Endothelial cell of umbilical vein (primary cell): ENCODE data around the gene TMEM174. TPM values are rescaled to one million over a fixed set of nuclear protein-coding genes. Genes with fewer than 3 reads are reported as not detected.

Experiments
- BruUV-seq: library from RNA; stranded (reverse); fragments of 400-500 nt; replicated peaks from 2 replicates; lab custom pipeline; 2021; lab: Mats Ljungman, UMichigan
- CTCF ChIA-PET: fragments of 300-600, 350-600 bp; sonication (Branson Sonifier 250); formaldehyde crosslinking; loops from one replicate; lab custom pipeline; 2021; ENCODE audit warnings: antibody characterized with exemption, inconsistent platforms; lab: Charles Lee
- POLR2A ChIA-PET: fragments of 300-600, 350-600 bp; sonication (Branson Sonifier 250); formaldehyde crosslinking; loops from one replicate; lab custom pipeline; 2021; ENCODE audit warnings: antibody characterized with exemption, inconsistent platforms; lab: Charles Lee
- DNase-seq: peaks from one replicate; pipeline ENCODE4 v3.0.0-alpha.2; 2011; ENCODE audit warnings: low read depth, low spot score
- FAIRE-seq: peaks from 2 replicates; lab custom pipeline; 2011; peaks lifted over from hg19 to GRCh38; lab: Jason Lieb, UNC
- H2AFZ ChIP-seq: 2 replicates; pipeline ENCODE4 v1.6.0; 2012; ENCODE audit warnings: low read depth, low read length, control low read depth, inconsistent platforms
- H3K27ac ChIP-seq: 2 replicates; pipeline ENCODE4 v1.5.1; 2011; ENCODE audit warnings: low read depth, mild to moderate bottlenecking, control low read depth, low read length, moderate library complexity; ENCODE audit not compliant: insufficient read depth
- H3K27me3 ChIP-seq, 2 experiments: 2 replicates each; pipeline versions ENCODE4 v1.6.0 to v1.6.1; 2011; ENCODE audit warnings: low read length in 2 of 2, mixed read lengths in 1 of 2; ENCODE audit not compliant: control insufficient read depth in 2 of 2, insufficient read depth in 2 of 2
- H3K36me3 ChIP-seq, 2 experiments: 2 replicates in 1 of 2; 3 replicates in 1 of 2; pipeline ENCODE4 v1.5.1; 2011; ENCODE audit warnings: low read length in 2 of 2, mild to moderate bottlenecking in 1 of 2, moderate library complexity in 1 of 2; ENCODE audit not compliant: control insufficient read depth in 2 of 2, insufficient read depth in 2 of 2; ENCODE audit errors: extremely low read depth in 1 of 2
- H3K4me1 ChIP-seq: 3 replicates; pipeline ENCODE4 v1.5.1; 2011; ENCODE audit warnings: mild to moderate bottlenecking, low read length; ENCODE audit not compliant: control insufficient read depth, insufficient read depth; ENCODE audit errors: extremely low read depth
- H3K4me2 ChIP-seq: 2 replicates; pipeline ENCODE4 v1.6.1; 2011; ENCODE audit warnings: low read length, control low read depth, mixed read lengths; ENCODE audit not compliant: insufficient read depth
- H3K4me3 ChIP-seq, 3 experiments: fragments of 200-600 bp in 1 of 3; sonication (generic), shearing (Covaris generic) in 1 of 3; replicated peaks in 1 of 3; 2 replicates each; pipeline ENCODE4 v1.5.1; 2011 to 2016; ENCODE audit warnings: control low read depth in 3 of 3, low read length in 3 of 3, mild to moderate bottlenecking in 2 of 3, inconsistent platforms in 1 of 3, low read depth in 1 of 3, moderate library complexity in 1 of 3; ENCODE audit not compliant: insufficient read depth in 1 of 3
- H3K79me2 ChIP-seq: 2 replicates; pipeline ENCODE4 v1.6.0; 2012; ENCODE audit warnings: low read length, inconsistent platforms; ENCODE audit not compliant: control insufficient read depth, insufficient read depth
- H3K9ac ChIP-seq: replicated peaks from 2 replicates; pipeline ENCODE3; 2011; ENCODE audit warnings: low read length, control low read depth; ENCODE audit not compliant: insufficient read depth; ENCODE audit errors: extremely low read depth
- H3K9me1 ChIP-seq: replicated peaks from 3 replicates; pipeline ENCODE4 v1.6.0; 2011; ENCODE audit warnings: mild to moderate bottlenecking, low read length; ENCODE audit not compliant: control insufficient read depth, insufficient read depth; ENCODE audit errors: extremely low read depth
- H3K9me3 ChIP-seq: replicated peaks from 2 replicates; pipeline ENCODE4 v1.5.1; 2012; ENCODE audit warnings: low read length, inconsistent platforms; ENCODE audit not compliant: control insufficient read depth, insufficient read depth
- H4K20me1 ChIP-seq: replicated peaks from 2 replicates; pipeline ENCODE3; 2011; ENCODE audit warnings: mild to moderate bottlenecking, low read length; ENCODE audit not compliant: control insufficient read depth, insufficient read depth; ENCODE audit errors: extremely low read depth
- EZH2 ChIP-seq: IDR thresholded peaks from 2 replicates; pipeline ENCODE4 v1.6.1; 2012; ENCODE audit warnings: borderline replicate concordance, low read depth, mild to moderate bottlenecking, moderate library complexity, low read length, inconsistent platforms; ENCODE audit not compliant: severe bottlenecking
- FOS ChIP-seq: IDR thresholded peaks from 2 replicates; pipeline ENCODE4 v1.6.1; 2011; ENCODE audit warnings: mild to moderate bottlenecking, low read length, moderate library complexity, borderline replicate concordance; ENCODE audit not compliant: insufficient read depth
- JUN ChIP-seq: IDR thresholded peaks from 2 replicates; pipeline ENCODE4 v1.6.1; 2011; ENCODE audit warnings: borderline replicate concordance, low read depth; ENCODE audit not compliant: insufficient read length, insufficient read depth
- POLR2AphosphoS5 ChIP-seq: IDR thresholded peaks from 2 replicates; pipeline ENCODE4 v1.6.1; 2012; ENCODE audit warnings: low read depth, mild to moderate bottlenecking, control low read depth, low read length, moderate library complexity; ENCODE audit not compliant: insufficient read depth
- dilution Hi-C: fragments of 300-500 bp; cut with MboI; formaldehyde crosslinking; loops from one replicate; pipeline ENCODE4 v1.15.0; 2019; ENCODE audit warnings: low sequenced_read_pairs; ENCODE audit not compliant: extremely low pct_ligation_motif_present
- intact Hi-C: fragments of 100-400 bp; cut with micrococcal nuclease; formaldehyde crosslinking; loops from one replicate; pipeline ENCODE4 v1.10.0; 2022
- polyA plus RNA-seq, 4 experiments: library from polyadenylated mRNA; depleted of rRNA in 3 of 4; stranded (reverse) in 3 of 4; unstranded in 1 of 4; fragments of >200 nt; gene quantifications; 2 replicates each; pipeline versions ENCODE4 v1.2.1 to v1.2.3, GENCODE V29; 2011 to 2012; ENCODE audit warnings: missing spikeins in 1 of 4
- total RNA-seq: library from RNA; stranded (reverse); gene quantifications from 2 replicates; pipeline ENCODE4 v1.2.3, GENCODE V29; 2021

TMEM174 gene
- total and polyA plus RNA-seq, 2 donors (not counting 3 experiments of a cell fraction or from before 2014, with no cell fraction given): not detected

GRCh38 chr5:73154208-73155006 lies 18.6 kb upstream of the TMEM174 start:
- dilution Hi-C loops (no loop called here), intact Hi-C loops (no loop called here)
- Histone ChIP-seq H3K27me3 (peaks cover under 1 to 1% of the 10 kb centered on the region in 2 experiments), H3K36me3 (no peaks in the 10 kb centered on the region), H3K4me3 (no peak overlapping the region), H3K4me1 (peaks cover 23% of the 10 kb centered on the region), H3K4me2 (peak overlapping the region; percentile 57), H3K9ac (no peak overlapping the region), H3K9me1 (no peaks in the 10 kb centered on the region), H2AFZ (no peak overlapping the region), H3K79me2 (no peaks in the 10 kb centered on the region), H3K27ac (no peak overlapping the region), H3K9me3 (no peaks in the 10 kb centered on the region), H4K20me1 (no peaks in the 10 kb centered on the region)
- BruUV-seq: no TSS peak
- FAIRE-seq (peak; percentile 93), DNase-seq (peak; percentile 32)
- POLR2A ChIA-PET: no interaction called here
- TF ChIP-seq JUN: peak; percentile 50
- peak; percentile 13 for TF ChIP-seq FOS
- TF ChIP-seq POLR2AphosphoS5: no peak
- CTCF ChIA-PET: interaction anchor here (1.8 kb wide), 1 partner anchor 62 kb away, joined by 7 read pairs; no protein-coding TSS in a partner anchor

- DNase-seq (peak; percentile 21), FAIRE-seq (no peak)
- H3K9me1 ChIP-seq: no peaks in the 10 kb centered on the region
- BruUV-seq: no TSS peak
- intact Hi-C loops: no loop called here
- no peak overlapping the region for H3K4me3 ChIP-seq
- ChIA-PET POLR2A (no interaction called here), CTCF (interaction anchor here (1.7 to 1.8 kb wide), 2 partner anchors 16 to 60 kb away, joined by 7 to 12 read pairs; partner anchors contain the start of gene TMEM174)
- H3K27ac ChIP-seq: no peak overlapping the region
- H4K20me1 ChIP-seq: no peaks in the 10 kb centered on the region
- H2AFZ ChIP-seq: peak overlapping the region; percentile 58
- no peak overlapping the region for H3K4me2 ChIP-seq
- H3K4me1 ChIP-seq: peaks cover 23% of the 10 kb centered on the region
- H3K27me3 ChIP-seq: peaks cover 5 to 8% of the 10 kb centered on the region in 2 experiments
- no peaks in the 10 kb centered on the region for H3K36me3 ChIP-seq
- dilution Hi-C loops: no loop called here
- TF ChIP-seq FOS (peak; percentile 53), POLR2AphosphoS5 (no peak), EZH2 (no peak)
- no peaks in the 10 kb centered on the region for H3K79me2 ChIP-seq
- no peaks in the 10 kb centered on the region for H3K9me3 ChIP-seq
- no peak overlapping the region for H3K9ac ChIP-seq
Measured at GRCh38 chr5:73155271-73156222, 17.4 kb upstream of the TMEM174 start.
